Spinal cord (tissue), 10 donors: ENCODE results near the gene SLC40A1. TPM values are rescaled to one million over a fixed set of nuclear protein-coding genes. Genes with fewer than 3 reads are reported as not detected.

Source experiments
- DNase-seq, 6 donors: peaks; one replicate each; pipeline versions ENCODE4 v3.0.0 to v3.0.0-alpha.2; 2013 to 2015; ENCODE audit warnings: low spot score in 6 of 6, low read depth in 4 of 6
- H3K27ac ChIP-seq: one replicate; pipeline ENCODE4 v1.5.1; 2013; ENCODE audit warnings: low read depth, low read length, control low read depth
- H3K27me3 ChIP-seq: one replicate; pipeline ENCODE4 v1.6.1; 2013; ENCODE audit warnings: low read length; ENCODE audit not compliant: control insufficient read depth, insufficient read depth
- H3K36me3 ChIP-seq: one replicate; pipeline ENCODE4 v1.6.1; 2013; ENCODE audit warnings: low read length; ENCODE audit not compliant: control insufficient read depth, insufficient read depth
- H3K4me1 ChIP-seq: one replicate; pipeline ENCODE4 v1.6.1; 2013; ENCODE audit warnings: low read length; ENCODE audit not compliant: control insufficient read depth, insufficient read depth
- H3K4me3 ChIP-seq: one replicate; pipeline ENCODE4 v1.5.1; 2013; ENCODE audit warnings: low read depth, low read length, control low read depth
- H3K9me3 ChIP-seq: one replicate; pipeline ENCODE4 v1.6.1; 2013; ENCODE audit warnings: low read length; ENCODE audit not compliant: control insufficient read depth, insufficient read depth
- WGBS: methylation state at CpG from one replicate; pipeline ENCODE4 v1.1.5; 2013; ENCODE audit warnings: missing lambda C conversion rate; ENCODE audit not compliant: insufficient coverage; 5-methylcytosine and 5-hydroxymethylcytosine counted together
- polyA plus RNA-seq, 2 donors: library from polyadenylated mRNA; unstranded; fragments of 120-200 nt; gene quantifications; one replicate each; pipeline ENCODE4 v1.2.1, GENCODE V29; 2013; ENCODE audit not compliant: insufficient read length in 2 of 2
- total RNA-seq, 2 donors: library from RNA; depleted of rRNA in 1 of 2; stranded (reverse); fragments of 120-200 nt in 1 of 2; fragments of >200 nt in 1 of 2; gene quantifications; one replicate each; pipeline versions ENCODE4 v1.2.3 to v1.2.4, GENCODE V29; 2013 to 2014
- donor health status: healthy.

SLC40A1 gene
- total and polyA plus RNA-seq, 4 donors, result 25.7 to 156 (median 41.9) TPM

GRCh38 chr2:189557373-189557772 is 23.2 kb downstream of the SLC40A1 start:
- H3K4me1 ChIP-seq, result no peaks in the 10 kb centered on the region
- no peak for DNase-seq
- H3K36me3 ChIP-seq, result no peaks in the 10 kb centered on the region
- H3K27ac ChIP-seq, result no peak overlapping the region
- H3K9me3 ChIP-seq, result no peaks in the 10 kb centered on the region
- no CpG with 5 or more reads among the region's 1 CpG for WGBS
- H3K27me3 ChIP-seq, result no peaks in the 10 kb centered on the region
- H3K4me3 ChIP-seq, result no peak overlapping the region

- DNase-seq, result no peak
- H3K36me3 ChIP-seq, result no peaks in the 10 kb centered on the region
- no CpG with 5 or more reads among the region's 7 CpGs for WGBS
- no peak overlapping the region for H3K27ac ChIP-seq
- no peak overlapping the region for H3K4me3 ChIP-seq
- no peaks in the 10 kb centered on the region for H3K4me1 ChIP-seq
- H3K9me3 ChIP-seq, result no peaks in the 10 kb centered on the region
- no peaks in the 10 kb centered on the region for H3K27me3 ChIP-seq
Observed at GRCh38 chr2:189556526-189556925, 24.1 kb downstream of the SLC40A1 start.

GRCh38 chr2:189555232-189555631 is 25.4 kb downstream of the SLC40A1 start:
- H3K4me1 ChIP-seq, result no peaks in the 10 kb centered on the region
- no peak for DNase-seq
- no peaks in the 10 kb centered on the region for H3K27me3 ChIP-seq
- H3K9me3 ChIP-seq, result no peaks in the 10 kb centered on the region
- no peak overlapping the region for H3K27ac ChIP-seq
- H3K36me3 ChIP-seq, result no peaks in the 10 kb centered on the region
- no CpG with 5 or more reads among the region's 2 CpGs for WGBS
- H3K4me3 ChIP-seq, result no peak overlapping the region

GRCh38 chr2:189553504-189554088 is 27.0 kb downstream of the SLC40A1 start:
- Histone ChIP-seq H3K36me3 (no peaks in the 10 kb centered on the region), H3K27me3 (no peaks in the 10 kb centered on the region), H3K27ac (no peak overlapping the region), H3K4me3 (no peak overlapping the region), H3K9me3 (no peaks in the 10 kb centered on the region), H3K4me1 (no peaks in the 10 kb centered on the region)
- no CpG with 5 or more reads among the region's 1 CpG for WGBS
- DNase-seq, result no peak

GRCh38 chr2:189552991-189553404 is 27.6 kb downstream of the SLC40A1 start:
- Histone ChIP-seq H3K27me3 (no peaks in the 10 kb centered on the region), H3K9me3 (no peaks in the 10 kb centered on the region), H3K4me3 (no peak overlapping the region), H3K4me1 (no peaks in the 10 kb centered on the region), H3K36me3 (no peaks in the 10 kb centered on the region), H3K27ac (no peak overlapping the region)
- no CpG with 5 or more reads among the region's 2 CpGs for WGBS
- peak in 1 of 6 donors; percentile 11 for DNase-seq

GRCh38 chr2:189552334-189552990 is 28.1 kb downstream of the SLC40A1 start:
- Histone ChIP-seq H3K27me3 (no peaks in the 10 kb centered on the region), H3K27ac (no peak overlapping the region), H3K4me1 (no peaks in the 10 kb centered on the region), H3K36me3 (no peaks in the 10 kb centered on the region), H3K9me3 (no peaks in the 10 kb centered on the region), H3K4me3 (no peak overlapping the region)
- no peak for DNase-seq
- 91% methylated on average over 3 of the region's 6 CpGs for WGBS

- Histone ChIP-seq H3K27ac (no peak overlapping the region), H3K4me1 (no peaks in the 10 kb centered on the region), H3K27me3 (no peaks in the 10 kb centered on the region), H3K36me3 (no peaks in the 10 kb centered on the region), H3K4me3 (no peak overlapping the region), H3K9me3 (no peaks in the 10 kb centered on the region)
- no peak for DNase-seq
Observed at GRCh38 chr2:189551808-189552207, 28.8 kb downstream of the SLC40A1 start.

- Histone ChIP-seq H3K4me3 (no peak overlapping the region), H3K27ac (no peak overlapping the region), H3K27me3 (no peaks in the 10 kb centered on the region), H3K9me3 (no peaks in the 10 kb centered on the region), H3K36me3 (no peaks in the 10 kb centered on the region), H3K4me1 (peaks cover 3% of the 10 kb centered on the region)
- DNase-seq, result peak in 1 of 6 donors; percentile 60
- WGBS, result no CpG with 5 or more reads among the region's 2 CpGs
Observed at GRCh38 chr2:189549449-189549832, 31.1 kb downstream of the SLC40A1 start.

- peaks cover 3% of the 10 kb centered on the region for H3K4me1 ChIP-seq
Observed at GRCh38 chr2:189548666-189549448, 31.7 kb downstream of the SLC40A1 start.

More at GRCh38 chr2:189548666-189549448, 31.7 kb downstream of the SLC40A1 start:
- DNase-seq, result no peak
- no CpG with 5 or more reads among the region's 2 CpGs for WGBS
- H3K4me3 ChIP-seq, result no peak overlapping the region
- H3K27ac ChIP-seq, result peak overlapping the region; percentile 11
- no peaks in the 10 kb centered on the region for H3K27me3 ChIP-seq
- no peaks in the 10 kb centered on the region for H3K9me3 ChIP-seq
- no peaks in the 10 kb centered on the region for H3K36me3 ChIP-seq
